ENCODE data around the gene PRR15.

DNA sequence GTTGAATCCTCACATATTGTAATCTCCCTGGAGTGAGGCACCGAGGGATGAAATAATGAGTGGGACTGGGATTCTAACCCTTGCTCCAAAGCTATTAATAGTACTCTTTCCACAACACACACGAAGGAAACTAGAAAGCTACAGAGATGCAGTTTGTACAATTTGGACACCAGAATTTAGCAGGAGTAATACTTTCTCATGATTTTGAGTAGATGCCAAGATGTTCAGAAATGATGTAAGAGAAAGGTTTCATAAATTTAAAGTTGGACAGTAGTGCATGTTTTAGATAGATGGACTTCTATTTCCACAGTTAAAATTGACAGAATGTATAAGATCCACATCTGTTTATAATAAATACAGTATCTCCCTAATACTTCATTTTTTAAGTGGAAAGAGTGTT lies 46.5 kb downstream of the PRR15 start:
- no peak for TF ChIP-seq ZSCAN9 (CRISPR knock-in tag; IDR thresholded peaks at IDR 0.05; ENCODE audit: borderline replicate concordance)
- no peak for TF ChIP-seq POLR2AphosphoS5 (IDR thresholded peaks at IDR 0.05; ENCODE audit: low read depth, low read length)
- no peak for TF ChIP-seq CEBPB (IDR thresholded peaks at IDR 0.05; ENCODE audit: borderline replicate concordance, low read depth, low read length)
- TF ChIP-seq, protein P1, sequence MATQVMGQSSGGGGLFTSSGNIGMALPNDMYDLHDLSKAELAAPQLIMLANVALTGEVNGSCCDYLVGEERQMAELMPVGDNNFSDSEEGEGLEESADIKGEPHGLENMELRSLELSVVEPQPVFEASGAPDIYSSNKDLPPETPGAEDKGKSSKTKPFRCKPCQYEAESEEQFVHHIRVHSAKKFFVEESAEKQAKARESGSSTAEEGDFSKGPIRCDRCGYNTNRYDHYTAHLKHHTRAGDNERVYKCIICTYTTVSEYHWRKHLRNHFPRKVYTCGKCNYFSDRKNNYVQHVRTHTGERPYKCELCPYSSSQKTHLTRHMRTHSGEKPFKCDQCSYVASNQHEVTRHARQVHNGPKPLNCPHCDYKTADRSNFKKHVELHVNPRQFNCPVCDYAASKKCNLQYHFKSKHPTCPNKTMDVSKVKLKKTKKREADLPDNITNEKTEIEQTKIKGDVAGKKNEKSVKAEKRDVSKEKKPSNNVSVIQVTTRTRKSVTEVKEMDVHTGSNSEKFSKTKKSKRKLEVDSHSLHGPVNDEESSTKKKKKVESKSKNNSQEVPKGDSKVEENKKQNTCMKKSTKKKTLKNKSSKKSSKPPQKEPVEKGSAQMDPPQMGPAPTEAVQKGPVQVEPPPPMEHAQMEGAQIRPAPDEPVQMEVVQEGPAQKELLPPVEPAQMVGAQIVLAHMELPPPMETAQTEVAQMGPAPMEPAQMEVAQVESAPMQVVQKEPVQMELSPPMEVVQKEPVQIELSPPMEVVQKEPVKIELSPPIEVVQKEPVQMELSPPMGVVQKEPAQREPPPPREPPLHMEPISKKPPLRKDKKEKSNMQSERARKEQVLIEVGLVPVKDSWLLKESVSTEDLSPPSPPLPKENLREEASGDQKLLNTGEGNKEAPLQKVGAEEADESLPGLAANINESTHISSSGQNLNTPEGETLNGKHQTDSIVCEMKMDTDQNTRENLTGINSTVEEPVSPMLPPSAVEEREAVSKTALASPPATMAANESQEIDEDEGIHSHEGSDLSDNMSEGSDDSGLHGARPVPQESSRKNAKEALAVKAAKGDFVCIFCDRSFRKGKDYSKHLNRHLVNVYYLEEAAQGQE (IDR thresholded peaks at IDR 0.05; ENCODE audit: borderline replicate concordance in 1 of 2, low read depth in 1 of 2, low read length in 2 of 2): no peak
- no peak for TF ChIP-seq ARID2 (CRISPR knock-in tag; IDR thresholded peaks at IDR 0.05; ENCODE audit: borderline replicate concordance)
- no peak for TF ChIP-seq MZF1 (CRISPR knock-in tag; IDR thresholded peaks at IDR 0.05; ENCODE audit: borderline replicate concordance)
- TF ChIP-seq, protein P2, sequence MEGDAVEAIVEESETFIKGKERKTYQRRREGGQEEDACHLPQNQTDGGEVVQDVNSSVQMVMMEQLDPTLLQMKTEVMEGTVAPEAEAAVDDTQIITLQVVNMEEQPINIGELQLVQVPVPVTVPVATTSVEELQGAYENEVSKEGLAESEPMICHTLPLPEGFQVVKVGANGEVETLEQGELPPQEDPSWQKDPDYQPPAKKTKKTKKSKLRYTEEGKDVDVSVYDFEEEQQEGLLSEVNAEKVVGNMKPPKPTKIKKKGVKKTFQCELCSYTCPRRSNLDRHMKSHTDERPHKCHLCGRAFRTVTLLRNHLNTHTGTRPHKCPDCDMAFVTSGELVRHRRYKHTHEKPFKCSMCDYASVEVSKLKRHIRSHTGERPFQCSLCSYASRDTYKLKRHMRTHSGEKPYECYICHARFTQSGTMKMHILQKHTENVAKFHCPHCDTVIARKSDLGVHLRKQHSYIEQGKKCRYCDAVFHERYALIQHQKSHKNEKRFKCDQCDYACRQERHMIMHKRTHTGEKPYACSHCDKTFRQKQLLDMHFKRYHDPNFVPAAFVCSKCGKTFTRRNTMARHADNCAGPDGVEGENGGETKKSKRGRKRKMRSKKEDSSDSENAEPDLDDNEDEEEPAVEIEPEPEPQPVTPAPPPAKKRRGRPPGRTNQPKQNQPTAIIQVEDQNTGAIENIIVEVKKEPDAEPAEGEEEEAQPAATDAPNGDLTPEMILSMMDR (CRISPR knock-in tag; IDR thresholded peaks at IDR 0.05): no peak
